ENCODE data around the gene RBMXL2.

DNA sequence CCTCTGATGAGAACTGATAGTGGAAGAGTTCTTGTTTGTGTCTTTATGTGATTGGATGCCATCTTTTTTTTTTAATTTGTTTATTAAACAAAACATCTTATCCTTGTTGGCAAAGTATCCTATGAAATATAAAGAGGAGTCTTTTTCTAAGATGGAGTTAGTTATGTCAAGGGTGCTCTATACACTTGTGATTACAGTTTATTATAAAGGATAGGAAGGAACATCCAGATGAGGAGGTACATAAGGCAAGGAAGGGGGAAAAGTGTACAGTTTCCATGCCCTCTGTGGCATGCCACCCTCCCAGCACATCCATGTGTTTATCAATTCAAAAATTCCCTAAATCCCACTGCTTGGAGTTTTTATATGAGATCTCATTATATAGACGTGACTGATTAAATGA lies 7.4 kb upstream of the RBMXL2 start:
- TF ChIP-seq POLR2AphosphoS5 (IDR thresholded peaks at IDR 0.05; ENCODE audit: low read depth, low read length) (no peak), SIN3A (IDR thresholded peaks at IDR 0.05; ENCODE audit: borderline replicate concordance, insufficient read depth, low read length) (no peak)
- TF ChIP-seq, protein P1, sequence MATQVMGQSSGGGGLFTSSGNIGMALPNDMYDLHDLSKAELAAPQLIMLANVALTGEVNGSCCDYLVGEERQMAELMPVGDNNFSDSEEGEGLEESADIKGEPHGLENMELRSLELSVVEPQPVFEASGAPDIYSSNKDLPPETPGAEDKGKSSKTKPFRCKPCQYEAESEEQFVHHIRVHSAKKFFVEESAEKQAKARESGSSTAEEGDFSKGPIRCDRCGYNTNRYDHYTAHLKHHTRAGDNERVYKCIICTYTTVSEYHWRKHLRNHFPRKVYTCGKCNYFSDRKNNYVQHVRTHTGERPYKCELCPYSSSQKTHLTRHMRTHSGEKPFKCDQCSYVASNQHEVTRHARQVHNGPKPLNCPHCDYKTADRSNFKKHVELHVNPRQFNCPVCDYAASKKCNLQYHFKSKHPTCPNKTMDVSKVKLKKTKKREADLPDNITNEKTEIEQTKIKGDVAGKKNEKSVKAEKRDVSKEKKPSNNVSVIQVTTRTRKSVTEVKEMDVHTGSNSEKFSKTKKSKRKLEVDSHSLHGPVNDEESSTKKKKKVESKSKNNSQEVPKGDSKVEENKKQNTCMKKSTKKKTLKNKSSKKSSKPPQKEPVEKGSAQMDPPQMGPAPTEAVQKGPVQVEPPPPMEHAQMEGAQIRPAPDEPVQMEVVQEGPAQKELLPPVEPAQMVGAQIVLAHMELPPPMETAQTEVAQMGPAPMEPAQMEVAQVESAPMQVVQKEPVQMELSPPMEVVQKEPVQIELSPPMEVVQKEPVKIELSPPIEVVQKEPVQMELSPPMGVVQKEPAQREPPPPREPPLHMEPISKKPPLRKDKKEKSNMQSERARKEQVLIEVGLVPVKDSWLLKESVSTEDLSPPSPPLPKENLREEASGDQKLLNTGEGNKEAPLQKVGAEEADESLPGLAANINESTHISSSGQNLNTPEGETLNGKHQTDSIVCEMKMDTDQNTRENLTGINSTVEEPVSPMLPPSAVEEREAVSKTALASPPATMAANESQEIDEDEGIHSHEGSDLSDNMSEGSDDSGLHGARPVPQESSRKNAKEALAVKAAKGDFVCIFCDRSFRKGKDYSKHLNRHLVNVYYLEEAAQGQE (IDR thresholded peaks at IDR 0.05; ENCODE audit: insufficient read depth in 1 of 2, low read depth in 2 of 2, low read length in 2 of 2) = no peak

All from PFSK-1 (cell line).